Endothelial cell of umbilical vein (primary cell): ENCODE measurements around the gene ZNF383. TPM values are rescaled to one million over a fixed set of nuclear protein-coding genes. Genes with fewer than 3 reads are reported as not detected.

Experiments used
- BruUV-seq: library from RNA; stranded (reverse); fragments of 400-500 nt; replicated peaks from 2 replicates; lab custom pipeline; 2021; lab: Mats Ljungman, UMichigan
- CTCF ChIA-PET: fragments of 300-600, 350-600 bp; sonication (Branson Sonifier 250); formaldehyde crosslinking; loops from one replicate; lab custom pipeline; 2021; ENCODE audit warnings: antibody characterized with exemption, inconsistent platforms; lab: Charles Lee
- POLR2A ChIA-PET: fragments of 300-600, 350-600 bp; sonication (Branson Sonifier 250); formaldehyde crosslinking; loops from one replicate; lab custom pipeline; 2021; ENCODE audit warnings: antibody characterized with exemption, inconsistent platforms; lab: Charles Lee
- DNase-seq: peaks from one replicate; pipeline ENCODE4 v3.0.0-alpha.2; 2011; ENCODE audit warnings: low read depth, low spot score
- FAIRE-seq: peaks from 2 replicates; lab custom pipeline; 2011; peaks lifted over from hg19 to GRCh38; lab: Jason Lieb, UNC
- H2AFZ ChIP-seq: 2 replicates; pipeline ENCODE4 v1.6.0; 2012; ENCODE audit warnings: low read depth, low read length, control low read depth, inconsistent platforms
- H3K27ac ChIP-seq: 2 replicates; pipeline ENCODE4 v1.5.1; 2011; ENCODE audit warnings: low read depth, mild to moderate bottlenecking, control low read depth, low read length, moderate library complexity; ENCODE audit not compliant: insufficient read depth
- H3K27me3 ChIP-seq, 2 experiments: 2 replicates each; pipeline versions ENCODE4 v1.6.0 to v1.6.1; 2011; ENCODE audit warnings: low read length in 2 of 2, mixed read lengths in 1 of 2; ENCODE audit not compliant: control insufficient read depth in 2 of 2, insufficient read depth in 2 of 2
- H3K36me3 ChIP-seq, 2 experiments: 2 replicates in 1 of 2; 3 replicates in 1 of 2; pipeline ENCODE4 v1.5.1; 2011; ENCODE audit warnings: low read length in 2 of 2, mild to moderate bottlenecking in 1 of 2, moderate library complexity in 1 of 2; ENCODE audit not compliant: control insufficient read depth in 2 of 2, insufficient read depth in 2 of 2; ENCODE audit errors: extremely low read depth in 1 of 2
- H3K4me1 ChIP-seq: 3 replicates; pipeline ENCODE4 v1.5.1; 2011; ENCODE audit warnings: mild to moderate bottlenecking, low read length; ENCODE audit not compliant: control insufficient read depth, insufficient read depth; ENCODE audit errors: extremely low read depth
- H3K4me2 ChIP-seq: 2 replicates; pipeline ENCODE4 v1.6.1; 2011; ENCODE audit warnings: low read length, control low read depth, mixed read lengths; ENCODE audit not compliant: insufficient read depth
- H3K4me3 ChIP-seq, 3 experiments: fragments of 200-600 bp in 1 of 3; sonication (generic), shearing (Covaris generic) in 1 of 3; replicated peaks in 1 of 3; 2 replicates each; pipeline ENCODE4 v1.5.1; 2011 to 2016; ENCODE audit warnings: control low read depth in 3 of 3, low read length in 3 of 3, mild to moderate bottlenecking in 2 of 3, inconsistent platforms in 1 of 3, low read depth in 1 of 3, moderate library complexity in 1 of 3; ENCODE audit not compliant: insufficient read depth in 1 of 3
- H3K79me2 ChIP-seq: 2 replicates; pipeline ENCODE4 v1.6.0; 2012; ENCODE audit warnings: low read length, inconsistent platforms; ENCODE audit not compliant: control insufficient read depth, insufficient read depth
- H3K9ac ChIP-seq: replicated peaks from 2 replicates; pipeline ENCODE3; 2011; ENCODE audit warnings: low read length, control low read depth; ENCODE audit not compliant: insufficient read depth; ENCODE audit errors: extremely low read depth
- H3K9me1 ChIP-seq: replicated peaks from 3 replicates; pipeline ENCODE4 v1.6.0; 2011; ENCODE audit warnings: mild to moderate bottlenecking, low read length; ENCODE audit not compliant: control insufficient read depth, insufficient read depth; ENCODE audit errors: extremely low read depth
- H3K9me3 ChIP-seq: replicated peaks from 2 replicates; pipeline ENCODE4 v1.5.1; 2012; ENCODE audit warnings: low read length, inconsistent platforms; ENCODE audit not compliant: control insufficient read depth, insufficient read depth
- H4K20me1 ChIP-seq: replicated peaks from 2 replicates; pipeline ENCODE3; 2011; ENCODE audit warnings: mild to moderate bottlenecking, low read length; ENCODE audit not compliant: control insufficient read depth, insufficient read depth; ENCODE audit errors: extremely low read depth
- CTCF ChIP-seq, 2 donors: IDR thresholded peaks; 1 replicate in 1 of 2; 2 replicates in 1 of 2; pipeline ENCODE4 v1.5.1; 2011; ENCODE audit warnings: low read length in 2 of 2, mild to moderate bottlenecking in 2 of 2, moderate library complexity in 2 of 2, control low read depth in 1 of 2, inconsistent platforms in 1 of 2, low read depth in 1 of 2; ENCODE audit not compliant: insufficient read depth in 1 of 2; ENCODE audit errors: extremely low read depth in 1 of 2
- EZH2 ChIP-seq: IDR thresholded peaks from 2 replicates; pipeline ENCODE4 v1.6.1; 2012; ENCODE audit warnings: borderline replicate concordance, low read depth, mild to moderate bottlenecking, moderate library complexity, low read length, inconsistent platforms; ENCODE audit not compliant: severe bottlenecking
- FOS ChIP-seq: IDR thresholded peaks from 2 replicates; pipeline ENCODE4 v1.6.1; 2011; ENCODE audit warnings: mild to moderate bottlenecking, low read length, moderate library complexity, borderline replicate concordance; ENCODE audit not compliant: insufficient read depth
- GATA2 ChIP-seq: IDR thresholded peaks from 2 replicates; pipeline ENCODE4 v1.7.0; 2011; ENCODE audit warnings: low read depth, mild to moderate bottlenecking, moderate library complexity, mixed read lengths, low read length; ENCODE audit not compliant: insufficient read length, insufficient read depth
- JUN ChIP-seq: IDR thresholded peaks from 2 replicates; pipeline ENCODE4 v1.6.1; 2011; ENCODE audit warnings: borderline replicate concordance, low read depth; ENCODE audit not compliant: insufficient read length, insufficient read depth
- MYC ChIP-seq: IDR thresholded peaks from one replicate; pipeline ENCODE4 v1.6.1; 2011; ENCODE audit warnings: mild to moderate bottlenecking, low read depth, low read length
- POLR2A ChIP-seq: IDR thresholded peaks from 2 replicates; pipeline ENCODE4 v1.6.1; 2012; ENCODE audit warnings: low read depth, mild to moderate bottlenecking, control low read depth, low read length
- POLR2AphosphoS5 ChIP-seq: IDR thresholded peaks from 2 replicates; pipeline ENCODE4 v1.6.1; 2012; ENCODE audit warnings: low read depth, mild to moderate bottlenecking, control low read depth, low read length, moderate library complexity; ENCODE audit not compliant: insufficient read depth
- dilution Hi-C: fragments of 300-500 bp; cut with MboI; formaldehyde crosslinking; loops from one replicate; pipeline ENCODE4 v1.15.0; 2019; ENCODE audit warnings: low sequenced_read_pairs; ENCODE audit not compliant: extremely low pct_ligation_motif_present
- intact Hi-C: fragments of 100-400 bp; cut with micrococcal nuclease; formaldehyde crosslinking; loops from one replicate; pipeline ENCODE4 v1.10.0; 2022
- polyA plus RNA-seq, 4 experiments: library from polyadenylated mRNA; depleted of rRNA in 3 of 4; stranded (reverse) in 3 of 4; unstranded in 1 of 4; fragments of >200 nt; gene quantifications; 2 replicates each; pipeline versions ENCODE4 v1.2.1 to v1.2.3, GENCODE V29; 2011 to 2012; ENCODE audit warnings: missing spikeins in 1 of 4
- total RNA-seq: library from RNA; stranded (reverse); gene quantifications from 2 replicates; pipeline ENCODE4 v1.2.3, GENCODE V29; 2021
- TF ChIP-seq, protein P1 (sequence below): IDR thresholded peaks from 2 replicates; pipeline ENCODE4 v1.6.1; 2011; ENCODE audit not compliant: insufficient read depth, insufficient read length

Gene ZNF383
- total and polyA plus RNA-seq, 2 donors (not counting 3 experiments of a cell fraction or from before 2014, with no cell fraction given): 1.7 to 7.1 TPM

DNA sequence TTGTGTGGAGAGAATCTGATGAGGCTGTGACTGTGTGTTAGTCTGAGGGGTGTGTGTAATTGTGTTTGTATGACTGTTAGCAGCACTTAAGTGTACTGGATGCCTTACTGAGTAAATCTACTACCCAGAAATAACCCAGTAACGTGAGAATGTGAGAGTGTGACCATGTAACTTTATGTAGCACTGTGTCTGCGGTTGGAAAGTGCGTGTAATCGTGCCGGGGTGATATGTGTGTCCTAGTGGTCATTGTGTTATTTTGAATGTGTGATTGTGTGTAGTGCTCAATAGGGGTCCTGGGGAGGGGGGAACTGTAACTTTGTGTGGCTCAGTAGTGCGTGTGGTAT, 550 bp downstream of the ZNF383 start:
- intact Hi-C loops: loop anchor here (1.0 to 10.0 kb wide), 5 partner anchors 8 to 251 kb away; partner anchors contain the start of genes ZNF420, ZNF570, ZNF585A and ZNF585B
- POLR2A ChIA-PET: no interaction called here

More for the DNA sequence above, 550 bp downstream of the ZNF383 start:
- DNase-seq (no peak), FAIRE-seq (no peak)
- CTCF ChIA-PET: no interaction called here
- Histone ChIP-seq H3K79me2 (peaks cover 11% of the 10 kb centered on the region), H3K27ac (peak overlapping the region; percentile 39), H3K9me3 (no peaks in the 10 kb centered on the region), H3K4me2 (peak overlapping the region; percentile 77), H3K9me1 (no peaks in the 10 kb centered on the region), H3K9ac (peak overlapping the region; percentile 74), H2AFZ (peak overlapping the region; percentile 83), H4K20me1 (no peaks in the 10 kb centered on the region), H3K27me3 (no peaks in the 10 kb centered on the region), H3K36me3 (no peaks in the 10 kb centered on the region), H3K4me1 (peaks cover 5% of the 10 kb centered on the region), H3K4me3 (peak overlapping the region; percentile 51 to 89 (median 56))
- TF ChIP-seq EZH2 (no peak), FOS (no peak), CTCF (IDR thresholded peaks at IDR 0.05; ENCODE audit: extremely low read depth in 1 of 2, insufficient read depth in 1 of 2, low read depth in 1 of 2, low read length in 2 of 2) (no peak), POLR2A (no peak), POLR2AphosphoS5 (no peak), GATA2 (no peak), MYC (no peak), JUN (no peak)
- TF ChIP-seq, protein P1, sequence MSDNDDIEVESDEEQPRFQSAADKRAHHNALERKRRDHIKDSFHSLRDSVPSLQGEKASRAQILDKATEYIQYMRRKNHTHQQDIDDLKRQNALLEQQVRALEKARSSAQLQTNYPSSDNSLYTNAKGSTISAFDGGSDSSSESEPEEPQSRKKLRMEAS: no peak
- BruUV-seq: TSS peak; percentile 41
- dilution Hi-C loops: no loop called here
